A673 (cell line): Measurements from ENCODE around the gene DIPK1A. TPM values are rescaled to one million over a fixed set of nuclear protein-coding genes. Genes with fewer than 3 reads are reported as not detected.

Experiments
- BruUV-seq: library from RNA; stranded (reverse); fragments of 400-500 nt; replicated peaks from 2 replicates; lab custom pipeline; 2021; lab: Mats Ljungman, UMichigan
- CTCF ChIA-PET: fragments of 300-600 bp; sonication (Branson Sonifier 250); formaldehyde crosslinking; loops from one replicate; lab custom pipeline; 2022; ENCODE audit warnings: antibody characterized with exemption; lab: Charles Lee
- POLR2A ChIA-PET: fragments of 300-600 bp; sonication (Branson Sonifier 250); formaldehyde crosslinking; loops from one replicate; lab custom pipeline; 2022; ENCODE audit warnings: antibody characterized with exemption; ENCODE audit not compliant: low non-redundant PET; lab: Charles Lee
- DNase-seq: peaks from one replicate; pipeline ENCODE4 v3.0.0-alpha.2; 2015; ENCODE audit warnings: low spot score
- H3K27ac ChIP-seq: fragments of 200-600 bp; sonication (generic); 2 replicates; pipeline ENCODE4 v1.5.1; 2016; ENCODE audit warnings: mixed run types, low read depth, mild to moderate bottlenecking, mixed read lengths, antibody characterized with exemption, low read length; ENCODE audit not compliant: poor library complexity, severe bottlenecking
- H3K27me3 ChIP-seq: fragments of 200-600 bp; sonication (generic); replicated peaks from 2 replicates; pipeline ENCODE4 v1.6.1; 2017; ENCODE audit warnings: mixed run types, low read depth, mild to moderate bottlenecking, mixed read lengths, antibody characterized with exemption, low read length; ENCODE audit not compliant: insufficient read depth, poor library complexity
- H3K36me3 ChIP-seq: fragments of 200-600 bp; sonication (generic); 2 replicates; pipeline ENCODE4 v1.6.1; 2016; ENCODE audit warnings: mixed run types, mild to moderate bottlenecking, mixed read lengths, antibody characterized with exemption, low read length; ENCODE audit not compliant: insufficient read depth, poor library complexity, severe bottlenecking
- H3K4me1 ChIP-seq: fragments of 200-600 bp; sonication (generic); 2 replicates; pipeline ENCODE4 v1.6.1; 2017; ENCODE audit warnings: mixed run types, mild to moderate bottlenecking, mixed read lengths, antibody characterized with exemption, low read length; ENCODE audit not compliant: insufficient read depth, poor library complexity, severe bottlenecking
- H3K4me3 ChIP-seq: fragments of 200-600 bp; sonication (generic); 2 replicates; pipeline ENCODE4 v1.5.1; 2016; ENCODE audit warnings: low read depth, mixed run types, mild to moderate bottlenecking, mixed read lengths, low read length; ENCODE audit not compliant: poor library complexity, severe bottlenecking
- H3K9me3 ChIP-seq: fragments of 200-600 bp; sonication (generic); 2 replicates; pipeline ENCODE4 v1.6.1; 2016; ENCODE audit warnings: mixed run types, low read depth, mild to moderate bottlenecking, mixed read lengths, antibody characterized with exemption, low read length; ENCODE audit not compliant: poor library complexity, severe bottlenecking
- CTCF ChIP-seq: fragments of 300-800, 200-600 bp; sonication (generic); conservative IDR thresholded peaks from 2 replicates; pipeline ENCODE4 v1.5.1; 2017; ENCODE audit warnings: low read depth, mild to moderate bottlenecking, antibody characterized with exemption, low read length, moderate library complexity, mixed read lengths
- EZH2 ChIP-seq: fragments of 200-600 bp; sonication (generic); IDR thresholded peaks from 2 replicates; pipeline ENCODE4 v1.6.1; 2017; ENCODE audit warnings: borderline replicate concordance, low read depth, mild to moderate bottlenecking, mixed read lengths, antibody characterized with exemption, low read length; ENCODE audit not compliant: poor library complexity, severe bottlenecking
- intact Hi-C: fragments of 100-400 bp; cut with micrococcal nuclease; formaldehyde crosslinking; loops from one replicate; pipeline ENCODE4 v1.10.0; 2022; ENCODE audit not compliant: unreplicated experiment
- total RNA-seq: library from RNA; stranded (reverse); gene quantifications from 2 replicates; pipeline ENCODE4 v1.2.3, GENCODE V29; 2021

The DIPK1A gene
- total RNA-seq, 1 experiment from 2014 or later, result 10.9 TPM

DNA sequence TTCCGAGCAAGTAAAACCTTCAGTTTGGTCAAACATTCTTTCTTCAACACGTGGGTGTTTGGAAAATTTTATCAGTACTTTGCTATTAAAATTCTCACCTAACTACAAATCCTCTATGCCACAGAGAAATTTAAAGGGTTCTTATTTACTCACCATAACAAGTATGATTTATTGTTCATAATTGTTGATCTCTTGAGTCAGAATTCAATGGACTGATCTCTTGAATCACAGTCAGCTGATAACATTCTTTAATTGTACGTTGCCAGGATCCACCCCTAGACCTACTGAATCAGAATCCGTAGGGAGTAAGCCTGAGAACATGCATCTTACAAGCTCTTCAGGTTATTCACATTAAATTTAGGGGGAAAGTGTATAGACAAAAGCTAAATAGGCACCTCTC is 51.2 kb downstream of the DIPK1A start:
- Histone ChIP-seq H3K27ac (no peak overlapping the region), H3K4me3 (no peak overlapping the region), H3K4me1 (no peaks in the 10 kb centered on the region), H3K36me3 (no peaks in the 10 kb centered on the region), H3K9me3 (peaks cover 7% of the 10 kb centered on the region), H3K27me3 (no peaks in the 10 kb centered on the region)
- no peak for DNase-seq
- ChIA-PET CTCF (no interaction called here), POLR2A (no interaction called here)
- intact Hi-C loops, result no loop called here
- BruUV-seq, result no TSS peak
- TF ChIP-seq CTCF (no peak), EZH2 (no peak)

DNA sequence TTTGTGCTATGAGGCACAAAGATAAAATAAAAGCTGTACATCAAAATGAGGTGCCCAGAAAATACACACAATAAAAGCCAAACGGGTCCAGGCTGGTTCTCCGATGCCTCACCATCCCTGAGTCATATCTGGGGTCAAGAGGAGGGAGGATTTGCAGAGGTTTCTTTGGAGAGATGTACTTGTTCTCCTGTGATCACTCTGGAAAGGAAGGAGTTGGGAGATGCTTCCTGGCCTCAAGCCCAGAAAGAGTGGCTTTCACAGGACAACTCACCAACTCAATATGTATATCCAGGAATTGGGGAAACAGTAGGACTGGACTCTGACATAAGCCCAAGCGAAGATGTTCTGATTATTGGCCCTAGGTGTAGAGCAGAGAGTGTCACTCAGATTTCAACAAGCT is 51.9 kb downstream of the DIPK1A start:
- H3K4me3 ChIP-seq, result no peak overlapping the region
- H3K36me3 ChIP-seq, result no peaks in the 10 kb centered on the region
- intact Hi-C loops, result no loop called here
- no peaks in the 10 kb centered on the region for H3K4me1 ChIP-seq
- H3K27me3 ChIP-seq, result no peaks in the 10 kb centered on the region
- no peak for TF ChIP-seq EZH2
- TF ChIP-seq CTCF, result no peak
- no peak for DNase-seq
- H3K9me3 ChIP-seq, result peaks cover 7% of the 10 kb centered on the region
- no peak overlapping the region for H3K27ac ChIP-seq
- no TSS peak for BruUV-seq
- ChIA-PET POLR2A (no interaction called here), CTCF (no interaction called here)

- Histone ChIP-seq H3K27ac (no peak overlapping the region), H3K36me3 (no peaks in the 10 kb centered on the region), H3K4me3 (no peak overlapping the region), H3K9me3 (peaks cover 7% of the 10 kb centered on the region), H3K4me1 (no peaks in the 10 kb centered on the region), H3K27me3 (no peaks in the 10 kb centered on the region)
- no peak for DNase-seq
- CTCF ChIA-PET, result no interaction called here
- POLR2A ChIA-PET, result interaction anchor here (0.5 kb wide), 1 partner anchor 40 kb away, joined by 3 read pairs; no protein-coding TSS in a partner anchor
- TF ChIP-seq EZH2, result no peak
- BruUV-seq, result no TSS peak
- intact Hi-C loops, result no loop called here
These were observed 53.1 kb downstream of the DIPK1A start for GRCh38 chr1:92907949-92908684.
